ENCODE results near the gene NR1H3. TPM values are rescaled to one million over a fixed set of nuclear protein-coding genes. Genes with fewer than 3 reads are reported as not detected.

NR1H3 gene
- 37.8 TPM for total RNA-seq

GRCh38 chr11:47257517-47258316 is at the start of gene NR1H3:
Gene NR1H3 (plus strand): TSS chr11:47257996. CDS start chr11:47259217, 1,221 bp downstream.

GRCh38 chr11:47248664-47249377 is 9.0 kb upstream of the NR1H3 start, which contains the start of gene ACP2:
Gene ACP2 (minus strand): TSS chr11:47248814. CDS start chr11:47248789, 25 bp downstream.

GRCh38 chr11:47269829-47270305 is 12.1 kb downstream of the NR1H3 start, which contains the start of gene MADD:
Gene MADD (plus strand): TSS chr11:47270133.

Other genes starting within 250 kb of the NR1H3 start
- gene ARFGAP2, start 81.1 kb upstream of the NR1H3 start, total RNA-seq = 122 TPM
- 52.4 TPM for gene PACSIN3, start 71.6 kb upstream of the NR1H3 start, total RNA-seq
- 16.5 TPM for gene DDB2, start 43.0 kb upstream of the NR1H3 start, total RNA-seq
- 68.8 TPM for gene ACP2, start 9.2 kb upstream of the NR1H3 start, total RNA-seq
- gene MADD, start 12.1 kb downstream of the NR1H3 start, total RNA-seq = 41.4 TPM
- 0.23 TPM for gene MYBPC3, start 94.7 kb downstream of the NR1H3 start, total RNA-seq
- 19.0 TPM for gene SPI1, start 120.6 kb downstream of the NR1H3 start, total RNA-seq
- gene SLC39A13, start 150.6 kb downstream of the NR1H3 start, total RNA-seq = 60.7 TPM
- gene PSMC3, start 168.4 kb downstream of the NR1H3 start, total RNA-seq = 56.9 TPM
- 12.8 TPM for gene RAPSN, start 191.1 kb downstream of the NR1H3 start, total RNA-seq

Measured in metanephros (tissue), 1 donor.